ENCODE results near the gene BSPRY. TPM values are rescaled to one million over a fixed set of nuclear protein-coding genes. Genes with fewer than 3 reads are reported as not detected.

BSPRY gene
- total and polyA plus RNA-seq, 2 of the 13 experiments (the other 11 are each of a cell fraction or from before 2014, with no cell fraction given) = 0.09 to 0.26 TPM

DNA sequence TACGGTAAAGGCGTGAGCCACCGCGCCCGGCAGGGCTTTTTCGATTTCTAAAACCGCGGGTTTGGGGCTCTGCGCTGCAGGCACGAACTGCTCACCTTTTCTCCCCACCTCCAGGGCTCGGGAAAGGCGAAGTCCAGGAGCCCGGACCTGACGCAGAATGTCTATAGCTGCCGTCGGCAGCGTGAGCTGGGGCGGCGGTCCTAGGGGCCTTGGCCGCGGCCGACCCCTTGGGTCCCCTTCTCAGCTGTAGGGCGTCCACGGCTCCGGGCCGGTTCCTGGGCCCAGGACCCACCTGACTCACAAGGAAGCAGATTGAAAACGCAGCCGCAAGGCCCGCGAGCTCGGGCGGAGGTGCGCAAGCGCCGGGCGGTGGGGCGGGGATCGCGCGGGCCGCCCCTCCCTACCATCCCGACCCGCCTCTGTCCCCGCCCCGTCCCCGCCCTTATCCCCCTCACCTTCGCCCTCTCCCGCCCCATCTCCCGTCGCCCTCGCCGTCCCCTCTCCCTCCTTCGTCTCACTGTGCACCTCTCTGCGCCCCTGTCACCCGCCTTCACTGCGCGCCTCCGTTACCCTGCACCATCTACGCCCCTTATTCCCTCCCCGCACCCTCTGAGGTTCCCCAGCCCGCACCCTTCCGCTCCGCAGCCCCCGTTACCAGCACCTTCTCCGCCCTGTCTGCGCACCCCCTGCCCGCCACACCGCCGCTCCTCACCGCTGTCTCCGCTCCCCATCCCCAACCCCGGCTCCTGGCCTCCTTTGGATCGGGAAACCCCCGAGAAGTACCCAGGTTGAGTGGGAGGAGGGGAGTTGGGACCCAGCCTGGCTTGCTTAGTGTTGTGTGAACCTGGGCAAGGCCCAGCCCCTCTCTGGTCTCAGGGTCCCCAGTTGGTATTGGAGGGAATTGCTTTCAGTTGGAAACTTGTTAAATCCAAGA, 27.6 kb downstream of the BSPRY start, which contains the start of gene HDHD3 (continued):
- TF ChIP-seq, protein P1, sequence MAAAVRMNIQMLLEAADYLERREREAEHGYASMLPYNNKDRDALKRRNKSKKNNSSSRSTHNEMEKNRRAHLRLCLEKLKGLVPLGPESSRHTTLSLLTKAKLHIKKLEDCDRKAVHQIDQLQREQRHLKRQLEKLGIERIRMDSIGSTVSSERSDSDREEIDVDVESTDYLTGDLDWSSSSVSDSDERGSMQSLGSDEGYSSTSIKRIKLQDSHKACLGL (CRISPR knock-in tag; IDR thresholded peaks at IDR 0.05) = peak; percentile 87
- TF ChIP-seq ZBTB7A (CRISPR knock-in tag; IDR thresholded peaks at IDR 0.05) (no peak), ETV5 (CRISPR knock-in tag; IDR thresholded peaks at IDR 0.05; ENCODE audit: borderline replicate concordance) (peak; percentile 51; the same call in 1 of the 2 replicates), ZFX (CRISPR knock-in tag; IDR thresholded peaks at IDR 0.05; ENCODE audit: low read depth) (peak; percentile 83), ZNF879 (CRISPR knock-in tag; IDR thresholded peaks at IDR 0.05) (no peak), ZC3H4 (CRISPR knock-in tag; IDR thresholded peaks at IDR 0.05; ENCODE audit: borderline replicate concordance) (no peak), ZNF83 (CRISPR knock-in tag; IDR thresholded peaks at IDR 0.05; ENCODE audit: borderline replicate concordance) (peak; percentile 73; the same call in 1 of the 2 replicates), ZNF737 (CRISPR knock-in tag; IDR thresholded peaks at IDR 0.05; ENCODE audit: borderline replicate concordance) (no peak), ZNF138 (CRISPR knock-in tag; IDR thresholded peaks at IDR 0.05; ENCODE audit: low read depth) (no peak), TRIM24 (CRISPR knock-in tag; IDR thresholded peaks at IDR 0.05) (no peak), DNMT3B (CRISPR knock-in tag; conservative IDR thresholded peaks at IDR 0.05) (no peak), NONO (IDR thresholded peaks at IDR 0.05) (no peak), NONO (CRISPR knock-in tag; conservative IDR thresholded peaks at IDR 0.05) (peak; percentile 84), HNRNPLL (IDR thresholded peaks at IDR 0.05; ENCODE audit: low read depth, low read length, poor library complexity, severe bottlenecking) (peak; percentile 87), HOXD1 (CRISPR knock-in tag; IDR thresholded peaks at IDR 0.05) (0 out of 2 replicates have a peak, but pooled peaks have one; percentile 44), ZIK1 (CRISPR knock-in tag; IDR thresholded peaks at IDR 0.05; ENCODE audit: borderline replicate concordance, low read depth) (peak; percentile 68; the same call in 1 of the 2 replicates), TBL1XR1 (IDR thresholded peaks at IDR 0.05; ENCODE audit: borderline replicate concordance, low read length, partially characterized antibody) (no peak), HIVEP1 (CRISPR knock-in tag; IDR thresholded peaks at IDR 0.05) (peak; percentile 47; the same call in 1 of the 2 replicates), SIN3B (IDR thresholded peaks at IDR 0.05; ENCODE audit: low read length) (peak; percentile 39; the same call in 1 of the 2 replicates), KLF11 (CRISPR knock-in tag; IDR thresholded peaks at IDR 0.05) (no peak)
- TF ChIP-seq, protein P2, sequence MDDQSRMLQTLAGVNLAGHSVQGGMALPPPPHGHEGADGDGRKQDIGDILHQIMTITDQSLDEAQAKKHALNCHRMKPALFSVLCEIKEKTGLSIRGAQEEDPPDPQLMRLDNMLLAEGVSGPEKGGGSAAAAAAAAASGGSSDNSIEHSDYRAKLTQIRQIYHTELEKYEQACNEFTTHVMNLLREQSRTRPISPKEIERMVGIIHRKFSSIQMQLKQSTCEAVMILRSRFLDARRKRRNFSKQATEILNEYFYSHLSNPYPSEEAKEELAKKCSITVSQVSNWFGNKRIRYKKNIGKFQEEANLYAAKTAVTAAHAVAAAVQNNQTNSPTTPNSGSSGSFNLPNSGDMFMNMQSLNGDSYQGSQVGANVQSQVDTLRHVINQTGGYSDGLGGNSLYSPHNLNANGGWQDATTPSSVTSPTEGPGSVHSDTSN (CRISPR knock-in tag; IDR thresholded peaks at IDR 0.05; ENCODE audit: borderline replicate concordance) = no peak
- TF ChIP-seq, protein P3, sequence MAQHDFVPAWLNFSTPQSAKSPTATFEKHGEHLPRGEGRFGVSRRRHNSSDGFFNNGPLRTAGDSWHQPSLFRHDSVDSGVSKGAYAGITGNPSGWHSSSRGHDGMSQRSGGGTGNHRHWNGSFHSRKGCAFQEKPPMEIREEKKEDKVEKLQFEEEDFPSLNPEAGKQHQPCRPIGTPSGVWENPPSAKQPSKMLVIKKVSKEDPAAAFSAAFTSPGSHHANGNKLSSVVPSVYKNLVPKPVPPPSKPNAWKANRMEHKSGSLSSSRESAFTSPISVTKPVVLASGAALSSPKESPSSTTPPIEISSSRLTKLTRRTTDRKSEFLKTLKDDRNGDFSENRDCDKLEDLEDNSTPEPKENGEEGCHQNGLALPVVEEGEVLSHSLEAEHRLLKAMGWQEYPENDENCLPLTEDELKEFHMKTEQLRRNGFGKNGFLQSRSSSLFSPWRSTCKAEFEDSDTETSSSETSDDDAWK (CRISPR knock-in tag; IDR thresholded peaks at IDR 0.05) = no peak
- TF ChIP-seq, protein P4, sequence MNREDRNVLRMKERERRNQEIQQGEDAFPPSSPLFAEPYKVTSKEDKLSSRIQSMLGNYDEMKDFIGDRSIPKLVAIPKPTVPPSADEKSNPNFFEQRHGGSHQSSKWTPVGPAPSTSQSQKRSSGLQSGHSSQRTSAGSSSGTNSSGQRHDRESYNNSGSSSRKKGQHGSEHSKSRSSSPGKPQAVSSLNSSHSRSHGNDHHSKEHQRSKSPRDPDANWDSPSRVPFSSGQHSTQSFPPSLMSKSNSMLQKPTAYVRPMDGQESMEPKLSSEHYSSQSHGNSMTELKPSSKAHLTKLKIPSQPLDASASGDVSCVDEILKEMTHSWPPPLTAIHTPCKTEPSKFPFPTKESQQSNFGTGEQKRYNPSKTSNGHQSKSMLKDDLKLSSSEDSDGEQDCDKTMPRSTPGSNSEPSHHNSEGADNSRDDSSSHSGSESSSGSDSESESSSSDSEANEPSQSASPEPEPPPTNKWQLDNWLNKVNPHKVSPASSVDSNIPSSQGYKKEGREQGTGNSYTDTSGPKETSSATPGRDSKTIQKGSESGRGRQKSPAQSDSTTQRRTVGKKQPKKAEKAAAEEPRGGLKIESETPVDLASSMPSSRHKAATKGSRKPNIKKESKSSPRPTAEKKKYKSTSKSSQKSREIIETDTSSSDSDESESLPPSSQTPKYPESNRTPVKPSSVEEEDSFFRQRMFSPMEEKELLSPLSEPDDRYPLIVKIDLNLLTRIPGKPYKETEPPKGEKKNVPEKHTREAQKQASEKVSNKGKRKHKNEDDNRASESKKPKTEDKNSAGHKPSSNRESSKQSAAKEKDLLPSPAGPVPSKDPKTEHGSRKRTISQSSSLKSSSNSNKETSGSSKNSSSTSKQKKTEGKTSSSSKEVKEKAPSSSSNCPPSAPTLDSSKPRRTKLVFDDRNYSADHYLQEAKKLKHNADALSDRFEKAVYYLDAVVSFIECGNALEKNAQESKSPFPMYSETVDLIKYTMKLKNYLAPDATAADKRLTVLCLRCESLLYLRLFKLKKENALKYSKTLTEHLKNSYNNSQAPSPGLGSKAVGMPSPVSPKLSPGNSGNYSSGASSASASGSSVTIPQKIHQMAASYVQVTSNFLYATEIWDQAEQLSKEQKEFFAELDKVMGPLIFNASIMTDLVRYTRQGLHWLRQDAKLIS (CRISPR knock-in tag; IDR thresholded peaks at IDR 0.05) = no peak
